UCSD-AML1 (cell line): ENCODE measurements around the gene LRRC8D.
"Not testable (repeated sequence)": the region's sequence is repeated elsewhere in the genome, so short reads cannot be mapped to it uniquely, and the experiment has no call there.

Experiments used
- DNase-seq: peaks from one replicate; lab custom pipeline; 2025; ENCODE audit not compliant: unreplicated experiment; lab: John Stamatoyannopoulos, UW

The LRRC8D gene

DNA sequence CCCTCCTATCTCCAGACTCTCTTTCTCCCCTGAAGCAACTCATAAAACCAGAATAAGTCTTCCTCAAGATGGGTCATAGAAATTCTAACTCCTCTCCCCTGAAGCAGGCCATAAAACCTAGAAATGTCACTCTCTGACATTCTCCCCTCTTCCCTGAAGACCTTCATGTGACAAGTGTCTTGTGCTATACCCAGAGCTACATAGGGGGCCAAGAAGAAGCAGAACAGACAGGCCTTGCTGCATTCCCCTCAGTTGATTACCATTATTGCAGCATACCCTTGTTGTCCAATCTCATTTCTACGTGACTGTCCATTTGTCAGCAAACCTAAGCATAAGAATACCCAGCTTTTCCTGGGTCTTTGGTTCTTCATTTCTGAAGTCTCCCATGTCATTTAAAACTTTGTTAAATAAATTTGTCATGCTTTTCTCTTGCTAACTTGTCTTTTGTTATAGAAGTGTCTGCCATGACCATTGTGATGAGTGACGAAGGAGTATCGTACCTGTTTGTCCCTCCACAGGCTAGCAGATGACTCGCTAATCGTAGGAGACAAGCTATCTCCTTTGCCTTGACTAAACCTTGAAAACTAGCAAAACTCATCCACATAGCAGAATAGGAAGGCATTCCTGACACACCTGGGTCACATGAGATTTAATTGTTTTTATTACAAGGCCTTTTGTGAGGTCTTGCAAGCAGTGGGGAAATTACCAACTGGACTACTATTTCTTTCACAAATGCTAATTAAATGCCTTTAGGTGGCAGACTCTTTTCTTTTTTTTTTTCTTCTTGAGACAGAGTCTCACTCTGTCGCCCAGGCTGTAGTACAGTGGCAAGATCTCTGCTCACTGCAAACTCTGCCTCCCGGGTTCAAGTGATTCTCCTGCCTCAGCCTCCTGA, 134.7 kb downstream of the LRRC8D start:
- DNase-seq = no peak

DNA sequence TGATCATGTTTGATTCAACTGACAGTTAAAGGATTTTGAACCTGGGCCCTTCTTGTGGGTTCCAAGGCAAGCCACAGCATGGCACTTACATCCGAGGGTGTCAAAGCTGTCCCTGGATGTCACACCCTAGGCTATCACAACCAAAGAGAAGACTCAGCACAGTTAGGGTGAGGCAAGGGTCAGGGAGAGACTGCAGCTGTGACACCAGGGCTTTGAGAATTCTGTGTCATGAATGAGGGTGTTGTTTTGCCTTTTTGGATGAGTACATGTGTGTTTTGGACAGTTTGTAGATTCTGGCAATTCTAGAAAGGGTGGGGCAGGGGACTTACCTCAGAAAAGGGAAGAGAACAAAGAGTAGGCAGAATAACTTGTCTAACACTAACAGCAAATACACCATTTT, 136.3 kb downstream of the LRRC8D start:
- no peak for DNase-seq

GRCh38 chr1:89958851-89959654, 138.2 kb downstream of the LRRC8D start:
- no peak for DNase-seq

DNA sequence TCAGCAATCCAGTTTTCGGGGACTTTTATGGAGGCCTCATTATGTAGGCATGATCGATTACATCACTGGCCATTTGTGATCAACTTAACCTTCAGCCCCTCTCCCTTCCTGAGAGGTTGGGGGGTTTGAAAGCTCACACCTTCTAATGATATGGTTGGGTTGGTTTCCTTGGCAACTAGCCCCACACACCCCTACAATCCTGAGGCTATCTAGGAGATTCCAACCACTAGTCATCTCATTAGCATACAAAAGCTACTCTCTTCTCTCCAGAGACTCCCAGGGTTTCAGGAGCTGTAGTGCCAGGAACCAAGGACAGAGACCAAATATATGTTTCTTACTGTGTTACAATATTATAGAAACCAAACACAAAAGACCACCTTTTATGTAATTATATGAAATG, 138.9 kb downstream of the LRRC8D start:
- no peak for DNase-seq

- DNase-seq = peak; percentile 63
Measured at GRCh38 chr1:89962024-89962741, 141.4 kb downstream of the LRRC8D start.

GRCh38 chr1:89962742-89963075, 141.9 kb downstream of the LRRC8D start:
- DNase-seq = no peak

GRCh38 chr1:89965193-89965768, 144.4 kb downstream of the LRRC8D start:
- no peak for DNase-seq

GRCh38 chr1:89966656-89967055, 145.8 kb downstream of the LRRC8D start:
- DNase-seq = no peak

GRCh38 chr1:89971600-89971999, 150.8 kb downstream of the LRRC8D start:
- no peak for DNase-seq

- DNase-seq = no peak
Measured at GRCh38 chr1:89972024-89972423, 151.2 kb downstream of the LRRC8D start.

DNA sequence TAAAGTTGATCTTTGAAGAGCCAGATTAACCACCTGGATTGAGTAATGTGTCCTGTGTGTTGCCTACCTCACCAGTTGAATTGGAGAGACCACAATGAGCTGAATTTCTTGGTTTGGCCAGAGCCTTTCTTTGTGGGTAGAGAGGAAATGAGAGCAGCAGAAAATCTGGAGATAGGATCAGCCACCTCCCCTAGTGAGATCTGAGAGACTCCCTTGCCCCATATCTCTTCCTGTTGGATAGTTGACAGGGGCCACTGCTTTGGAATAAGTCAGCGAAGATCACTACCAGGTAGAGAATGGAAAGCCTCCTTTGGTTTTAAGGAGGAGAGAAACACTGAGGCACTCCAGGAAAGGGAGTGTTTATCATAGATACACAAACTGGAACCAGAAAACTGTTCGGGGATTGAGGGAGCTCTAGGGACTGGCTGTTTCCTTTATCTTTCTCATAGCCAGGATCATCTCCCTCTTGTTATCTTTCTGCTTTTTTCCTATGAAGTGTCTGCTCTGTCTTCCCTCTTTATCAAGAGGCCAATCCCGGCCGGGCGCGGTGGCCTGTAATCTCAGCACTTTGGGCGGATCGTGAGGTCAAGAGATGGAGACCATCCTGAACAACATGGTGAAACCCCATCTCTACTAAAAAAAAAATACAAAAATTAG, 152.8 kb downstream of the LRRC8D start:
- no peak for DNase-seq

GRCh38 chr1:89974256-89974655, 153.4 kb downstream of the LRRC8D start:
- no peak for DNase-seq

- peak; percentile 19 for DNase-seq
Measured at GRCh38 chr1:89974696-89975470, 154.1 kb downstream of the LRRC8D start.

DNA sequence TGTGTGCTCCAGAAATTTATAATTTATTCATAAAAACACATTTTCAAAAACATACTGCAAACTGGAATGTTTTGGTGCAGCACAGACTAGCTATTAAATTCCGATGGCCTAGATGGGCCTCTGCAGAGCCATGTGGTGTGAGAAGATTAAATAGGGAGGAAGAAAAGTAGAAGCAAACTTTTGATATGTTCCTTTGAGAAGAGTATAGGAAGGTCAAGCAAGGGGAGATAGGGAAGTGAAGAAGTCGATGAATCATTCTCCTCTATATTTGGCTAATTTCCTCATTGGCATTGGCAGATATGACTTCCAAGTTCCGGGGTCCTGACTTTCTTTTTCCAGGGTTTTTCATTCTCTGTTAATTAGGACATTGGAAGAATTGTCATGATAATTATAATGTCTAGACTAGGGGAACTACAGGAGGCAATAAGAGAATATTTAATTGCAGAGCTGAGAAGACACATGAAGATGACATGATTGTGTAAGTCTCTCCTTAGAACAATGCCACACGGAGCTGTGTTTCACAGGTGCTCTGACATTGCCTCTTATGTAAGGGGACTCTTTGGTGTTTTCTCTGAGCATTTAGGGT, 154.8 kb downstream of the LRRC8D start:
- DNase-seq = no peak

GRCh38 chr1:89978755-89979154, 157.9 kb downstream of the LRRC8D start:
- no peak for DNase-seq

DNA sequence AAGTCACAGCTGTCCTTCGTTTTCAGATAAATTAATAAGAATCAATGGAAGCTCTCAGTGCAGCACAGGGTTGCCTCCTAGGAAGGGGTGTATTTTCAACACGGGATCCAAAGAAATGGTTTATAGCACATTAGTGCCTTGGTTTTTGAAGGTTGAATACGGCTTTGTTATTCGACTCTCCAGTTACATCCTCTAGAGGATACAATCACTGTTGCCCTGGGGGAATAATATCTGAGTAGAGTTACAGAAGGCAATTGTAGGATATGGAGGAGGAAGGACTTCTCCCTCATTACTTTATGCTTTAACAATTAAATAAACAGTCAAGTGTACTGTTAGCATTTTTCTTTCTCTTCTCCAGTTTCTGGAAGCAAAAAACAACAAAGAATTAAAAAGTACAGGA, 159.8 kb downstream of the LRRC8D start:
- DNase-seq = no peak

- DNase-seq = not testable (repeated sequence)
Measured at GRCh38 chr1:89982846-89983245, 162.0 kb downstream of the LRRC8D start.

DNA sequence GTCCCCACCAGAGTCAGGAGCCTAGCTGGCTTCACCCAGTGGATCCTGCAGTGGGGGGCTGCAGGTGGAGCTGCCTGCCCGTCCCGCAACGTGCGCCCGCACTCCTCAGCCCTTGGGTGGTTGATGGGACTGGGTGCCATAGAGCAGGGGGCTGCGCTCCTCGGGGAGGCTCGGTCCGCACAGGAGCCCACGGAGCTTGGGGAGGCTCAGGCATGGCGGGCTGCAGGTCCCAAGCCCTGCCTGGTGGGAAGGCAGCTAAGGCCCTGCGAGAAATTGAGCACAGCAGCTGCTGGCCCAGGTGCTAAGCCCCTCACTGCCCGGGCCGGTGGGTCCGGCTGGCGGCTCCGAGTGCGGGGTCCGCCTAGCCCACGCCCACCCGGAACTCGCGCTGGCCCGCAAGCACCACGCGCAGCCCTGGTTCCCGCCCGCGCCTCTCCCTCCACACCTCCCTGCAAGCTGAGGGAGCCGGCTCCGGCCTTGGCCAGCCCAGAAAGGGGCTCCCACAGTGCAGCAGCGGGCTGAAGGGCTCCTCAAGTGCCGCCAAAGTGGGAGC, 163.8 kb downstream of the LRRC8D start:
- DNase-seq = not testable (repeated sequence)

GRCh38 chr1:89986020-89986419, 165.2 kb downstream of the LRRC8D start:
- DNase-seq = no peak
